ENCODE results near the gene NDUFS2. TPM values are rescaled to one million over a fixed set of nuclear protein-coding genes. Genes with fewer than 3 reads are reported as not detected.
A peak's percentile ranks its signal among the peaks of the same experiment; 100 is the strongest.

NDUFS2 gene
- total RNA-seq, 4 donors from 2014 or later = 82.6 to 209 (median 144) TPM

GRCh38 chr1:161163793-161164192, 38.4 kb upstream of the NDUFS2 start:
- TF ChIP-seq POLR2AphosphoS5 (IDR thresholded peaks at IDR 0.05) (no peak), CTCF (IDR thresholded peaks at IDR 0.05) (no peak), POLR2A (IDR thresholded peaks at IDR 0.05) (no peak), EP300 (IDR thresholded peaks at IDR 0.05; ENCODE audit: low read depth) (no peak)
- Histone ChIP-seq H3K4me3 (no peak overlapping the region), H3K4me1 (peaks cover 15 to 42% (median 28%) of the 10 kb centered on the region in 4 donors), H3K27ac (no peak overlapping the region), H3K9me3 (no peaks in the 10 kb centered on the region), H3K27me3 (no peaks in the 10 kb centered on the region), H3K36me3 (no peaks in the 10 kb centered on the region)
- intact Hi-C loops (cut with DNase I; ENCODE audit: low total_unique reads) (no loop called here), in situ Hi-C loops (cut with MboI; ENCODE audit: low pct_ligation_motif_present in 1 of 4, low pct_unique_long_range_greater_than_20kb in 1 of 4, low sequenced_read_pairs in 3 of 4) (no loop called here)
- WGBS, 2 donors (ENCODE audit: low coverage in 1 of 2) = 78 to 93% methylated on average over 3 to 5 of the region's 5 CpGs
- DNase-seq = no peak

GRCh38 chr1:161164901-161165610, 37.1 kb upstream of the NDUFS2 start:
- in situ Hi-C loops (cut with MboI; ENCODE audit: low pct_ligation_motif_present in 1 of 4, low pct_unique_long_range_greater_than_20kb in 1 of 4, low sequenced_read_pairs in 3 of 4) (no loop called here), intact Hi-C loops (cut with DNase I; ENCODE audit: low total_unique reads) (no loop called here)
- DNase-seq = no peak
- peak overlapping the region; percentile 87 to 94 (median 91) for H3K27ac ChIP-seq
- H3K4me1 ChIP-seq = peaks cover 13 to 37% (median 23%) of the 10 kb centered on the region in 4 donors
- H3K27me3 ChIP-seq = no peaks in the 10 kb centered on the region
- WGBS, 2 donors (ENCODE audit: low coverage in 1 of 2) = 0 to 62% methylated on average over 2 to 14 of the region's 14 CpGs
- peak overlapping the region in 3 of 4 donors; percentile 51 to 77 (median 60) for H3K4me3 ChIP-seq
- H3K36me3 ChIP-seq = no peaks in the 10 kb centered on the region
- TF ChIP-seq CTCF (IDR thresholded peaks at IDR 0.05) (no peak), EP300 (IDR thresholded peaks at IDR 0.05; ENCODE audit: low read depth) (no peak), POLR2A (IDR thresholded peaks at IDR 0.05) (no peak), POLR2AphosphoS5 (IDR thresholded peaks at IDR 0.05) (no peak)
- H3K9me3 ChIP-seq = no peaks in the 10 kb centered on the region

- H3K9me3 ChIP-seq = no peaks in the 10 kb centered on the region
- H3K4me1 ChIP-seq = peaks cover 11 to 28% (median 14%) of the 10 kb centered on the region in 4 donors
- intact Hi-C loops (cut with DNase I; ENCODE audit: low total_unique reads) (no loop called here), in situ Hi-C loops (cut with MboI; ENCODE audit: low pct_ligation_motif_present in 1 of 4, low pct_unique_long_range_greater_than_20kb in 1 of 4, low sequenced_read_pairs in 3 of 4) (no loop called here)
- peaks cover 0 to 6% (median 1%) of the 10 kb centered on the region in 4 donors for H3K36me3 ChIP-seq
- peak within 1 kb of the TSS; percentile 51 to 77 (median 58) for H3K4me3 ChIP-seq
- DNase-seq = peak; percentile 97
- TF ChIP-seq POLR2A (IDR thresholded peaks at IDR 0.05) (peak; percentile 84), POLR2AphosphoS5 (IDR thresholded peaks at IDR 0.05) (peak; percentile 77 to 88 (median 84)), EP300 (IDR thresholded peaks at IDR 0.05; ENCODE audit: low read depth) (peak; percentile 81), CTCF (IDR thresholded peaks at IDR 0.05) (peak; percentile 20 to 58 (median 42))
- WGBS, 2 donors (ENCODE audit: low coverage in 1 of 2) = 0% methylated on average over 2 to 54 of the region's 54 CpGs
- peak within 1 kb of the TSS; percentile 87 to 94 (median 91) for H3K27ac ChIP-seq
- no peaks in the 10 kb centered on the region for H3K27me3 ChIP-seq
Observed at GRCh38 chr1:161165742-161166668, 36.2 kb upstream of the NDUFS2 start, which contains the start of gene PPOX. Gene PPOX (plus strand): TSS chr1:161166426. CDS start chr1:161166848, 422 bp downstream.
